ENCODE measurements around the gene SWSAP1.
A peak's percentile ranks its signal among the peaks of the same experiment; 100 is the strongest.
"Not testable (repeated sequence)": the region's sequence is repeated elsewhere in the genome, so short reads cannot be mapped to it uniquely, and the experiment has no call there.

Gene SWSAP1

DNA sequence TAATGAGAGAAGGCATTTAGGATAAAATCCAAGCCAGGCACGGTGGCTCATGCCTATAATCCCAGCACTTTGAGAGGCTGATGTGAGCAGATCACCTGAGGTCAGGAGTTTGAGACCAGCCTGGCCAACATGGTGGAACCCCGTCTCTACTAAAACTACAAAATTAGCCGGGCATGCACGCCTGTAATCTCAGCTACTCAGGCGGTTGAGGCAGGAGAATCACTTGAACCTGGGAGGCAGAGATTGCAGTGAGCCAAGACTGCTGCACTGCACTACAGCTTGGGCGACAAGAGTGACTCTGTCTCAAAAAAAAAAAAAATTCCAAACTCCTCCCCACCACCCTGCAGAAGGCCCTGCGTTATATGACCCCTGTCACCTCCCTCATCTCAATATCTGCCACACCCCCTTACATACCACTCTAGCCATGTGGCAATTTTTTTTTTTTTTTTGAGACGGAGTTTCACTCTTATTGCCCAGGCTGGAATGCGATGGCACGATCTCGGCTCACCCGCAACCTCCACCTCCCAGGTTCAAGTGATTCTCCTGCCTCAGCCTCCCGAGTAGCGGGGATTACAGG lies 4.9 kb downstream of the SWSAP1 start:
- DNase-seq, result not testable (repeated sequence)

DNA sequence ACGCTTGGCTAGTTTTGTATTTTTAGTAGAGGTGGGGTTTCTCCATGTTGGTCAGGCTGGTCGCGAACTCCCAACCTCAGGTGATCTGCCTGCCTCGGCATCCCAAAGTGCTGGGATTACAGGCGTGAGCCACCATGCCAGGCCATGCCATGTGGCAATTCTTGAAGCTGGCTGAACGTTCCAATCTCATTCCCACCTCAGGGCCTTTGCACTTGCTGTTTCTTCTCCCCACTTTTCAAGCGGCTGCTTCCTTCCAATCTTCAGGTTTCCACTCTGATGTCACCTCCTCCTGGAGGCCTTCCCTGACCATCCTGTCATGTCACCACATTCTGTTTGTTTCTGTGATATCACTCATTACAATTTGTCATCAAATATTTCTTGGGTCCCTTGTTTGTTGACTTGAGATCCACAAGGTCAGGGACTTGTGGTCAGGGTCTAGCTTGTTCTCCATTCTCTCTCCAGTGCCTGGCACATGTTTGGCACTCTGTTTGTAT lies 5.4 kb downstream of the SWSAP1 start:
- DNase-seq, result no peak

DNA sequence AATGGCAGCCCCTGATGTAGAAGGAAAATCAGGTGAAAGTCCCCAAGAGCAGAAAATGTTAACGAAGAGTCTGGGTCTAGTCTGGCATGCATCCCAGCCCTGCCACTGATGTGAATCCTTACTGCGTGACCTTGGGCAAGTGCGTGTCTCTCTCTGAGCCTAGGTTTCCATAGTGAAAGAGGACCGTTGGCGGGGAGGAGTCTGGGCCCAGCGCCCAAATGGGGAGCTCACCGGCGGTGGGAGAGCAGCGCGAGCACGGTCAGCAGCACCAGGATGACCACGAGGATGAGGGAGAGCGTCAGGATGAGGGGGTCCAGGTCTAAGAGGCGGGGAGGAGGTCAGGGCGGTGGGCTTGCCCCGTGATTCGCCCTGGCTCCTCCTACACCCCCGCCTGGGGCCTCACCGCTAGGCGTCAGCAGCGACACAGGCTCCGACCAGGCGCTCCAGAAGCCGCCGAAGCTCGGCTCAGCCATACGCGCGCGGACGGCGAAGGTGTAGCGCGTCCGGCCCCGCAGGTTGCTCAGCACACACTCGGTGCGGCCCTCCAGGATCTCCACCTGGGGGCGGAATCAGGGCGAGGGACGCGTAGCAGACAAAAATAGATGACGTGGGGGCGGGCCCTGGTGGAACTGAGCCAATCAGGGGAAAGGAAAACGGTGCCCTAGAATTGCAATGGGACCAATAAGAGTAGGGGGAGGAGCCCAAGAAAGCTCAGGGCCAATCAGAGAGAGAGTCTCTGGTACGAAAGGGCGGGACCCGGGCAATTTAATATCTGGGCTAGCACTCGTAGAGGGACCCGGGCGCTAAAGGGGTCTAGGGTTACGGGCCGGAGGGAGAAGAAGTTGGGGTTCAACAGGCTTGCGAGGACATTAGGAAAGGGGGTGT lies 6.4 kb downstream of the SWSAP1 start:
- peak; percentile 99 for DNase-seq

DNA sequence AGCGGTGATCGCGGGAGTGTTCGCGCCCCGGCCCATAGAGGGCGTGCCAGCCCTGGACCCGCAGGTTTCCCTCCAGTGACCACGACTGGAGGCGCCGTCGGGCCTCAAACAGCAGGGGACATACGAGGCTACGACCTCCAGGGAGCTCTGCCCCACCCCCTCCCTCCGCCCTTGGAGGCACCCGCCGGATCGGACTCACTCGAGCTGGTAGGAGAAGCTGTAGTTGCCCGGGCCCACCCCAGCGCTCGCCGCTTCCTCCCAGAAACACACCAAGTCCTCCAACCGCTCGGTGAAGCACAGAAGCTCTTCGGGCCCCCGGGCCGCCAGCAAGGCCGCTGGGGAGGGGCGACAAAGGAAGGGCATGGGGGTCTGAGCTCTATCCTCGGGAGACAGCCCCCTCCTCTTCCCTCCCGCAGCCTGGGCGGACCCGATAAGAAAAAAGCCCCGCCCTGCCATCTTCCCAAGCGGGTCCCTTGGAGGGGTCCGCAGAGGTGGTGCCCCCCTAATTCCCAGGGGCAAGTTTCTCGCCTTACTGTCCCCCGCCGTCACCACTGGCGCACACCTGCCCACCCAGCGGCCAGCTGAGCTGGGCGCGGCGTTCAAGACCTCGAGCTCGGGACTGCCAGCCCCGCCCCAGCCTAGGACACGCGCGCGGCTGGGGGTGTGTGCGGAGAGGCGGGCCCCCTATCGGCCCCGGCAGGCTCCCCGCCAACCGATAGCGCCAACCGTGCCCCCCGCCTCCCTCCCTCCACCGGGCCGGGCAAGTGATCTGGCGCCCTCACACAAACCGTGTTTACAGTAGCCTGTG lies 8.6 kb downstream of the SWSAP1 start:
- DNase-seq, result peak; percentile 43

DNA sequence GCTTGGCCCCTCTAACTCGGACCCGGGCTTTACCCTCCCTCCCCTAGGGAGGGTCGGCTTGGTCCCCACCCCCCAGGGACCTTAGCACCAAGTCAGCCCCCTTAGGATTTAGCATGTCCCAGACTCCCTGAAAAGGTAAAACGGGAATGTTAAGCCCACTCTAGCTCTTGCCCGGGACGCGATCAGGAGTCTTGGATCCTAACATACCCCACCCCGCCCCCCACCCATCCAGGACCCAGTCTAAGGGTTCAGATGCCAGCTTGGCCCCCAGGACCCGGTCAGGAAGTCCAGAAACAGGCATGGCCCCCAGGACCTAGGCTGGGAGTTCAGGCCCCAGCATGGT lies 9.2 kb downstream of the SWSAP1 start:
- DNase-seq, result no peak

DNA sequence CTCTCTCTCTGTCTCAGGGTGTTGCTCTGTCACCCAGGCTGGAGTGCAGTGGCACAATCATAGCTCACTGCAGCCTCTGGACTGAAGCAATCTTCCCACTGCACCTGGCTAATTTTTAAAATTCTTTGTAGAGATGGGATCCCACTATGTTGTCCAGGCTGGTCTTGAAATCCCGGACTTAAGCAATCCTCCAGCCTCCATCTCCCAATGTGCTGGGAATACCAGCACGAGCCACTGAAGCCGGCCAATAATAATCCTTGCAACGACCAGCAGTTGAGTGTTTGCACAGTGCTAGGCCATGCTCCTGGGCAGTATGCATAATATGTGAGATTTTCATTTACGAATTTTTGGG lies 10.3 kb downstream of the SWSAP1 start:
- no peak for DNase-seq

DNA sequence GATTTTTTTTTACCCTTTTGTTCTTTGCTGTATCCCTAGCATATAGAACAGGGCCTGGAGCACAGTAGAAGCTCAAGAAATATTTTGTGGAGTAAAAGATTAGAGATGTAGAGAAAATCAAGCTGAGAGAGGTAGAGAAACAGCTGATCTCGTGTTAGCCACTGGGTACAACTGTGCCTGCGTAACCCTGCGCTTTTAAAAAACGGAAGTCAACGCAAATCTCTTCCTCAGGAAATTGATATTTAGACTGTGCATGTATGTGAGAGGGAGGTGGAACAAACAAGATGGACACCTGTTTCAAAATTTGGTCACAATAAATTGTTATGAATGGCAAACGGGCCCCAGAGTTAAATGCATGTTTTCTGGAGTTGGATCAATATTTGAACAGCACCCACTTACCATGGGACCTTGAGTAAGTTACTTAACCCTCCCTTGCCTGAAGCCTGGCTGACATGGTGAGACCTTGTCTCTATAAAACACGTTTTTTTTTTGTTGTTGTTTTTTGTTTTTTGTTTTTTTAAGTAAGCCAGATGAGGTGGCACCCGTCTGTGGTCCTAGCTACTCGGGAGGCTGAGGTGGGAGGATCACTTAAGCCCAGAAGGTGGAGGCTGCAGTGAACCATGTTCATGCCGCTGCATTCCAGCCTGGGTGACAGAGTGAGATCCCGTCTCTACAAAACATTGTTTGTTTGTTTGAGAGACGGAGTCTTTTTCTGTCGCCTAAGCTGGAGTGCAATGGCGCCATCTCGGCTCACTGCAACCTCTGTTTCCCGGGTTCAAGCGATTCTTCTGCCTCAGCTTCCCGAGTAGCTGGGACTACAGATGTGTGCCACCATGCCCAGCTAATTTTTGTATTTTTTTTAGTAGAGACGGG lies 12.9 kb downstream of the SWSAP1 start:
- DNase-seq, result no peak

DNA sequence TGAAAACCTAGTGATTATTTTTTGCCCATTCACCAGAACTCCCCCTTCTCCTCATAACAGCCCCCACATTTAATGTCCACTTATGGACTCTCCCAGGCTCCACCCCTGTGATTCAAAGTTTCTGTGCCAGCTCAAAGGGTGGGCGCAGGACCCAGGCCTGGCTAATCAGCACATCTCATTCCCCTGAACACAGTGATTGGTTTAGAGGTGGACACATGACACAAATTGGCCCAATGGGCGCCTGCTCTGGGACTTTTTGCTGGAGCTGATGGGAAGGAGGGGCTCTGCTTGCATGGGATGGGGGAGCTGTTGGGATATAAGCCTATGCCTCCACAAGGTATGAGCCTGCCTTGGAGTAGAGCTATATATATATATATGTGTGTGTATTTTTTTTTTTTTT lies 15.9 kb downstream of the SWSAP1 start:
- no peak for DNase-seq

DNA sequence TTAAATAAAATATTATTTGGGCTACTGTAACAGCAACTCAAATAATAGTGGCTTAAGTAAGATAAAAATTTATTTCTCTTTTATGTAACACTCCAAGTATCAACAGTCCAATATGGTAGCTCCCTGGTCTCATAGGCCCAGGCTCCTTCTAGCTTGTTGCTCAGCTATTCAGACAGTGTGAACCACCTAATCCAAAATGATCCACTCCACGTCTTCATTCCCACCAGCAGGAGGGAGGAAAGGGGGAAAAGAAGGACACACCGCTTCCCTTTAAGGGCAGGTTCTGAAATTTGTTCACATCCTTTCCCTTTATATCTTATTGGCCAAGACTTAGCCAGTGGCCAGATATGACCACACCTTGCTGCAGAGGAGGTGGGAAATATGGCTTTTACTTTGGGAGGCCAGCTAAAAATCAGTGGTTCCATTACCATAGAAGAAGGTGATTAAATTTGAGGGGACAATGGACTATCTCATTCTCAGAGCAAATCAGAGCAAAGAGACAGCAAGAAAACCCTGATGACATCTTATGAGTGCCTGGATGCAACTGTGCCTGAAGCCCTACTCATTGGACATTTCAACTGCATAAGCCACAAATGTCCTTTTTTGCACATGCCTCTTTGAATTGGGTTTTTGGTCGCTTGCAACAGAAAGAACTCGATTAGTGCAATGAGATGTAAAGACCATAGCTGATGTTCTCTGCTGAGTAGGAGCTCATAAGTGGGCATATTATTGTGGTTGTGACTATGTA lies 16.6 kb downstream of the SWSAP1 start:
- DNase-seq, result no peak

DNA sequence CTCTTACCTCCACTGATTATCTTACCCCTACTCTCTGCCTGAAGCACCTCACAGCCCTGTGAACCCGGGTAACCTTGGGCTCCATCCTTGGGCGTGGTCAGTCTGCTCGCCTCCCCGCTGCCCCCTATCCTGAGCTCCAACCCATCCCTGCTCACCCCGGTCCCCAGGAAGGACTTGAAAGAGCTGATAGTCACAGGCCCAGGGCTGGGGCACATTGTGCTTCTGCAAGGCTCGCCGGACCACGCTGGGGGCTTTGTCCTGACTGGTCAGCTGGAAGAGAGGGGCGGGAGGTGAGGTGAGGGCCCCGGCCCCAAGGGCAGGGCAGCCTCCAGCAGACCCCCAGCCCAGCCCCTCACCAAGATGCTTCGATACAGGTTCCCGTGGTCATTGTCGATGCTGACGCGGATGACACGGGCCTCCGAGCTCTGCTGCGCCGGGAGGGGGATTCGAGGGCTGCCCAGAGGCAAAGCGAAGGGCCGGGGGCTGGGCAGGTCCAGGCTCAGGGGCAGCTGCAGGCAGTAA lies 22.7 kb downstream of the SWSAP1 start:
- DNase-seq, result no peak

DNA sequence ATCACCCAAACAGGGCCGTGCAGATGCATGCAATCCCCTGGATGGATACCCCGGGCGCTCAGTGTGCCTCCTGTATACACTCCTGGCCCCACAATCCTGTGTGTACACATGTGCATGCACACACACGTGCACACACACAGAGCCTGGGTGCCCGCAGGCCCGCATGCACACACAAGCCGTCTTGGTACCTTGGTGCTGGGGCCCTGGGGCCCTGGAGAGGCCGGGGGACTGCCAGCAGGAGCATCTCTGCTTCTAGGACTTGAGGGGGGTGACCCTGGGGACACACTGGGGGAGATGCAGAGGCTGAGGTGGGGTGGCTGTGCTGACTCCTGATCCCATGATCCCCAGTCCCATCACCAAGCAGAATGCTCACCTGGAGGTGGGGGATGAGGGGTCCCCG lies 25.2 kb downstream of the SWSAP1 start:
- no peak for DNase-seq

DNA sequence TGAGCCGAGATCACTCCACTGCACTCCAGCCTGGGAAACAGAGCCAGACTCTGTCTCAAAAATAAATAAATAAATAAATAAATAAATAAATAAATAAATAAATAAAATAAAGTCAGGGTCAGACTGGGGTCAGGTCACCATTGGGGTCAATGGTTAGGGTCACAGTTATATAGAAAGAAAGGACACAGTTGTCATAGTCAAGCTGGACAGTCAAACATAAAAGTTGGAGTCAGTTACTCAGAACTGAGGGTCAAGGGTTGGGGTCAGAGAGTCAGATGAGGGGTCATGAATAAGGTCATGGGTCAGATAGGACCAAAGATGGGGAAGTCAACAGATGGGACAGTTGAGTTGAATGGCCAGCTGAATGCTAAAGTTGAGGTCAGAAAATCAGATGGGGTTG lies 26.3 kb downstream of the SWSAP1 start:
- DNase-seq, result no peak

DNA sequence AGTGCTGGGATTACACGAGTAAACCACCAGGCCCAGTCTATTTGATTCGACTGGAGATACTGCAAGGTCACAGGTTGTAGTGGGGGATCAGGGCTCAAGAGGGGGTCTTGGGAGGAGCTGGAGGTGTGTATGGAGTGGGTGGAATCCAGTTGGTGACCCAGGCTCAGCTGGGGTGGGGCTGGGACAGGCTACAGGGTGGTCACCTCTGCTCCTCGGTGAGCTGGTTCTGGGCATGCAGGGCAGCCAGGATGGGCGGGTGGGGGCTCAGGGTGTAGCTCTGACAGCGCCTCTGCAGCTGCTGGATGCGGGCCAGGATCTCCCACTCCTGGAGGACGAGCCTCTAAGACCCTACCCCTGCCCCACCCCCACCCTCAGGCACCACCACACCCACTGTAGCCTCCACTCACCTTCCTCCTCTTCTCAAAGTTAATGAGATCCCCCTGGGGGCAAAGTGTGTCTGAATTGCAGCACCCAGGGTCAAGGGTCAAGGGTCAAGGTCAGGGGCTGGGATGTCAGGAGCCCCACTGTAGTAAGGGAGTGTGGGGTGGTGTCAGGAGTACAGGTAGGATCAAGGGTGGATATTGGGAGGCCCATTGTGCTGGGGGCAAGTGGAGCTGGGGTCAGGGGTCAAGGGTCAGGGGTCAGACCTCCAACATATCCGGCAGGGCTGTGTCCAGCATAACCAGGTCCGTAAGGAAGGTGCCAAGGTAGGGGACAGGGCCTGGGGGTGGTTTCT lies 27.5 kb downstream of the SWSAP1 start:
- no peak for DNase-seq

DNA sequence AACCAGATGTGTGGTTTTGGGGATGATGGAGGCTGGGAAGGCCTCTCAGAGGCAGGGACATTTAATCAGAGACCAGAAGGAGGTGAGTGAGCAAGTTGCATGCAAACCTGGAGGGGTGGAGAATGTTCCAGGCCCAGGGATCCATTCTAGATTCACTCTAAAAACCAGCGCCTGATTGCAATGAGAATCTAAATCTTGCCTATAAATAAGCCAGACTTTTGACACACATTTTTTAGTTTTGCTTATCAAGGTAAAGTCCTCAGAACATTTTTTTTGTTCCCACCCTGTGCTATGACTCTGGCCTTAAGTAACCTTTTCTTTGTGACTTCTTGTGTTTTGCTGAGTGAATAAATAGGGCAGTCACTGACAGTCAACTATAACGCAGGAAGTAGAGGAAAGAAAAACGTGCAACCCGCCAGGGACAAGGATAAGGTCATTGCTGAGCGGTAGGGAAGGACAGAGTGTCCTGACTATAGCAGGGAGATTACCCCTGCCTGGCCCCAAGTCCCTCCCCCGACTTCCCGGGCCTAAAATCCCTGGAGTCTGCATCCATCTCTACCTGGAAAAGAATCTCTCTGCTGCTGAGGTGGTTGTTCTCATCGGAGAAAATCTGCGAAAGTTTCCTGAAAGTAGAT lies 30.2 kb downstream of the SWSAP1 start:
- no peak for DNase-seq

DNA sequence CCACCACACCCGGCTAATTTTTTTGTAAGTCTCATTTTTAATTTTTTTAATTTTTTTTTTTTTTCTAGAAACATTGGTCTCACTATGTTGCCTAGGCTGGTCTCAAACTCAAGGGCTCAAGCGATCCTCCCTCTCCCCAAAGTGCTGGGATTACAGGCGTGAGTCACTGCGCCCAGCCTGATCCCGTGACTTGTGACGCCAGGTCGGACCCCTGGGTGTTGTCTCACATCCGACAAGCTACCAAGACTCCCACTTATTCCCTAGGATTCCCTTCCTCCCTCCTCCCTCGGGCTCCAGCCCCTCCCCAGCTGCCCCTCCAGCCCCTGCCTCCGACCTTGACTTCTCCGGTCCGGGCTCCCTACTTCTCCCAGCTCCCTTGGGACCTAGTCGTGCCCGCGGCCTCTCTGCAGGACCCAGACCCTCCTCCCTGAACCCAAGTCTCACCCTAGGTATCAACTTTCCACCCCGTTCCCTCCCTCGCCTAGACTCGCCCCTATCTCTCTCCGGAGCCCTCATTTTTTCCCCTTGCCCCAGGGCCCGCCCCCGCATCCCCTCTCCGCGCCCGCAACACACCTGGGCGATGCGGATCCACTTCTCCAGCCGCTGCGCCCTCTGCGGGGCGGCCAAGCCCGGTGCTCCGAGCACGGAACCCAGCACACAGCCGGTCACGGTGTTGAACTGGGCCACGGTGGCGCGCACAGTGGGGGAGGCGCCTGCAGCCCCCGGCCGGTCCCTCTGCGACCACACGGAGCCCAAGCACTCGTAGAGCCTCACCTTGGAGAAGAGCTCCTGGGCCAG lies 31.6 kb downstream of the SWSAP1 start:
- DNase-seq, result peak; percentile 33

DNA sequence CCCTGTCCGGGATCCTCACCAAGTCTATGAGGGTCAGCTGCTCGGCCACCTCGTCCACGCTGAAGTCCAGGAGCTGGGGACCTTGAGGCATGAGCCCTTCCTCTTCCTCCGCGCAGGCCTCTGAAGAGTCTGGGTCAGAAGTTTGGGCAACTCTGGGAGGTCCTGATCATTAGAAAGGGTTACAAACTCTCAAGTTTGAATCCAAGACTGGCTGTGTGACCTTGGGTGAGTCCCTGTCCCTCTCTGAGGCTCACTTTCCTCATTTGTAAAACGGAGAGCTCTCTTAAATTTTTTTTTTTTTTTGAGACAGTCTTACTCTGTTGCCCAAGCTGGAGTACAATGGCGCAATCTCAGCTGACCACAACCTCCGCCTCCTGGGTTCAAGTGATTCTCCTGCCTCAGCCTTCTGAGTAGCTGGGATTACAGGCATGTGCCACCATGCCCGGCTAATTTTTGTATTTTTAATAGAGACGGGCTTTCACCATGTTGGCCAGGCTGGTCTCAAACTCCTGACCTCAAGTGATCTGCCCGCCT lies 32.3 kb downstream of the SWSAP1 start:
- DNase-seq, result not testable (repeated sequence)

DNA sequence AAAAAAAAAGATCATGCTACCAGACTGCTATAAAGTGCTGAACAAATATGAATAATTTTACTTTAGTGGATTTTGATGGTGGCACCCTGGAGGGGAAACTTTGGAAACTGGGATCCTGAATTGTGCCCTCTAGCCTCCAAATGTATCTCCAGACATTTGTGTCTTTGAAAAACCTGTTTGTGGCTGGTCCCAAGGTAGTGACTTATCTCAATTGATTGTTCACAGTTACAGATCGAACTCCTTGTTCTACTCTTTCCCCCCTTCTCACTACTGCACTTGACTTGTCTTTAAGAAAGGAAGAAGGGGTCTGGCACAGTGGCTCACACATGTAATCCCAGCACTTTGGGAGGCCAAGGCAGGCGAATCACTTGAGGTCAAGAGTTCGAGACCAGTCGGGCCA lies 34.1 kb downstream of the SWSAP1 start:
- no peak for DNase-seq

DNA sequence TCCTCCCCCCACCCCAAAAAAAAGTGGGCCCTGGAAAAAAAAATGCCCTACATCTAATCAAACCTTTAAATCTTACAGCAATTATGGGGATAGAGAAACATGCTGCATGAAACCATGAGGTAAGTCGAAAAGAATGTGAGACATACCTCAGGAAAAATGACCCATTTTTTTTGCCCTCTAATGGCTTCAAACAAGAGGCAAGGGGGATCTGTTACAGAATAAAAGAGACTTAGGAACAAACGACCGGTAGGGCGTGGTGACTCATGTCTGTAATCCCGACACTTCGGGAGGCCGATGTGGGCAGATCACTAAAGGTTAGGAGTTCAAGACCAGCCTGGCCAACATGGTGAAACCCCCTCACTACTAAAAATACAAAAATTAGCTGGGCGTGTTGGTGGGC lies 36.2 kb downstream of the SWSAP1 start:
- no peak for DNase-seq

DNA sequence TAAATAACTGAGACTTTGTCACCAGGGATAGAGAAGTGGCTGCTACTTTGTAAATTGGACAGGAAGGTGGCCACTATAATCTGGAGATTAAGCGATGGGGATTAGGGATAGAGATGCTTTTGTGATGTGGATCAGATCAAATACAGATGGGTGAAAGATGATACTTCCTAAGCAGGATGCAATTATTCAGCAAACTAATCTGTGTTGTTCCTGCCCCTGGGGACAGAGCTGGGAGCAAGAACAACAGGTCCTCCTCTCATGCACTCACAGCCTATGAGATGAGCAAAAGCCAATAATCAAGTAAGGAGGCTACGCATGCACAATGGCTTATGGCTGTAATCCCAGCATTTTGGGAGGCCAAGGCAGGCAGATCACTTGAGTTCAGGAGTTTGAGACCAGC lies 40.1 kb downstream of the SWSAP1 start:
- no peak for DNase-seq
